A549 (cell line): ENCODE measurements around the gene SERPINI1. TPM values are rescaled to one million over a fixed set of nuclear protein-coding genes. Genes with fewer than 3 reads are reported as not detected.

ENCODE experiments used
- ATAC-seq, 2 experiments: fragments of 200-7000 bp in 1 of 2; fragments of >200 bp in 1 of 2; cut with Nextera tagmentation in 1 of 2; cut with Tn5 transposase in 1 of 2; 3 replicates each; pipeline versions ENCODE4 v1.8.0 to v1.9.1; 2018 to 2020; ENCODE audit warnings: mild to moderate bottlenecking in 1 of 2, moderate library complexity in 1 of 2
- CTCF ChIA-PET: fragments of 300-600 bp; sonication (Branson Sonifier 250); formaldehyde crosslinking; extraction: SDS; loops from one replicate; lab custom pipeline; 2021; ENCODE audit warnings: antibody characterized with exemption, inconsistent platforms; lab: Yijun Ruan, JAX
- POLR2A ChIA-PET: fragments of 350-600 bp; formaldehyde crosslinking; extraction: SDS; loops from one replicate; lab custom pipeline; 2021; ENCODE audit warnings: antibody characterized with exemption, inconsistent platforms; lab: Yijun Ruan, JAX
- DNase-seq, 2 experiments: peaks; one replicate each; pipeline versions ENCODE4 v3.0.0 to v3.0.0-alpha.2; 2011 to 2016; ENCODE audit warnings: low read depth in 1 of 2, low spot score in 1 of 2
- FAIRE-seq: peaks from 2 replicates; lab custom pipeline; 2011; peaks lifted over from hg19 to GRCh38; lab: Jason Lieb, UNC
- H3K27ac ChIP-seq, 2 experiments: fragments of >200 bp; sonication (Bioruptor Twin); formaldehyde crosslinking; 3 replicates each; pipeline ENCODE4 v1.5.1; 2016 to 2017
- H3K4me1 ChIP-seq: fragments of >200 bp; sonication (Bioruptor Twin); formaldehyde crosslinking; 3 replicates; pipeline ENCODE4 v1.6.1; 2016
- H3K4me2 ChIP-seq: fragments of >200 bp; sonication (Bioruptor Twin); formaldehyde crosslinking; 3 replicates; pipeline ENCODE4 v1.6.1; 2016
- H3K4me3 ChIP-seq: fragments of >200 bp; sonication (Bioruptor Twin); formaldehyde crosslinking; 3 replicates; pipeline ENCODE4 v1.5.1; 2016
- H3K9me3 ChIP-seq: fragments of >200 bp; sonication (Bioruptor Twin); formaldehyde crosslinking; 3 replicates; pipeline ENCODE4 v1.6.1; 2016
- BCL3 ChIP-seq: fragments of >200 bp; sonication (Bioruptor Twin); formaldehyde crosslinking; IDR thresholded peaks from 3 replicates; pipeline ENCODE4 v1.6.1; 2016
- BHLHE40 ChIP-seq: IDR thresholded peaks from 2 replicates; pipeline ENCODE4 v1.6.1; 2012; ENCODE audit warnings: low read depth, low read length, inconsistent platforms
- CEBPB ChIP-seq, 2 experiments: fragments of >200 bp in 1 of 2; sonication (Bioruptor Twin) in 1 of 2; formaldehyde crosslinking in 1 of 2; IDR thresholded peaks; 2 replicates each; pipeline ENCODE4 v1.6.1; 2012 to 2016
- CHD4 ChIP-seq: fragments of 200-600 bp; sonication (generic); IDR thresholded peaks from 2 replicates; pipeline ENCODE4 v1.6.1; 2016; ENCODE audit warnings: antibody characterized with exemption, mild to moderate bottlenecking, borderline replicate concordance
- EHMT2 ChIP-seq: fragments of 200-600 bp; sonication (generic); IDR thresholded peaks from 2 replicates; pipeline ENCODE4 v1.6.1; 2016; ENCODE audit warnings: antibody characterized with exemption, low read depth, mild to moderate bottlenecking, moderate library complexity
- ESRRA ChIP-seq: fragments of 150-350 bp; IDR thresholded peaks from 2 replicates; pipeline ENCODE4 v1.6.1; 2014; ENCODE audit warnings: mild to moderate bottlenecking, low read length, borderline replicate concordance
- FOXS1 ChIP-seq: fragments of 250-450 bp; sonication (Bioruptor Pico); IDR thresholded peaks from 2 replicates; pipeline ENCODE4 v1.5.0; 2020; ENCODE audit warnings: mild to moderate bottlenecking, moderate library complexity
- GATA3 ChIP-seq: IDR thresholded peaks from 2 replicates; pipeline ENCODE4 v1.6.1; 2012; ENCODE audit warnings: borderline replicate concordance
- MAFK ChIP-seq: fragments of 450-650 bp; IDR thresholded peaks from 2 replicates; pipeline ENCODE4 v1.6.1; 2014; ENCODE audit not compliant: partially characterized antibody
- MAZ ChIP-seq: fragments of 150-350 bp; IDR thresholded peaks from 2 replicates; pipeline ENCODE4 v1.6.1; 2014; ENCODE audit warnings: antibody characterized with exemption, low read depth, low read length, borderline replicate concordance
- MYC ChIP-seq: IDR thresholded peaks from 2 replicates; pipeline ENCODE4 v1.6.1; 2012; ENCODE audit warnings: mild to moderate bottlenecking, inconsistent platforms, low read length, improper control_type of control experiment, borderline replicate concordance
- NR3C1 ChIP-seq: fragments of >200 bp; sonication (Bioruptor Twin); formaldehyde crosslinking; IDR thresholded peaks from 3 replicates; pipeline ENCODE4 v1.6.1; 2017
- PHF8 ChIP-seq: fragments of 200-600 bp; sonication (generic); IDR thresholded peaks from 2 replicates; pipeline ENCODE4 v1.6.1; 2016; ENCODE audit warnings: low read depth, mild to moderate bottlenecking, antibody characterized with exemption, moderate library complexity, borderline replicate concordance
- POLR2AphosphoS2 ChIP-seq: conservative IDR thresholded peaks from 2 replicates; pipeline ENCODE4 v1.6.1; 2012; ENCODE audit warnings: low read length, improper control_type of control experiment, inconsistent platforms
- REST ChIP-seq: fragments of 200-600 bp; sonication (generic); IDR thresholded peaks from 2 replicates; pipeline ENCODE4 v1.6.1; 2016; ENCODE audit warnings: antibody characterized with exemption, mild to moderate bottlenecking, moderate library complexity
- RFX5 ChIP-seq: fragments of 450-650 bp; IDR thresholded peaks from 2 replicates; pipeline ENCODE4 v1.7.1; 2014; ENCODE audit warnings: antibody characterized with exemption, mild to moderate bottlenecking, moderate library complexity
- USF2 ChIP-seq: fragments of 450-650 bp; IDR thresholded peaks from 2 replicates; pipeline ENCODE4 v1.6.1; 2014; ENCODE audit warnings: antibody characterized with exemption
- ZFP36 ChIP-seq: fragments of 450-650 bp; IDR thresholded peaks from 2 replicates; pipeline ENCODE4 v1.6.1; 2014; ENCODE audit warnings: borderline replicate concordance; ENCODE audit not compliant: partially characterized antibody
- ZSCAN20 ChIP-seq: fragments of 250-450 bp; sonication (Bioruptor Pico); IDR thresholded peaks from 2 replicates; pipeline ENCODE4 v1.8.0; 2022; ENCODE audit warnings: mild to moderate bottlenecking, moderate library complexity
- WGBS: methylation state at CpG from one replicate; pipeline ENCODE4 v1.1.6; 2017; ENCODE audit errors: missing lambda C conversion rate; 5-methylcytosine and 5-hydroxymethylcytosine counted together
- polyA plus RNA-seq, 4 experiments: library from polyadenylated mRNA; depleted of rRNA in 3 of 4; stranded (reverse); fragments of >200 nt; fragmentation: RNase III in 1 of 4; extraction: RNeasy Plus Mini Kit Qiagen cat#74134 plus additional on column Dnase treatment in 1 of 4; gene quantifications; 2 replicates in 3 of 4; 3 replicates in 1 of 4; pipeline ENCODE4 v1.2.3, GENCODE V29; 2011 to 2017
- TF ChIP-seq, protein P1 (sequence below): fragments of 250-450 bp; sonication (Bioruptor Pico); IDR thresholded peaks from 2 replicates; pipeline ENCODE4 v1.5.0; 2020; ENCODE audit warnings: low read depth, mild to moderate bottlenecking, moderate library complexity

SERPINI1 gene
- polyA plus RNA-seq, 2 of the 4 experiments (the other 2 are of a cell fraction) = 6.5 to 10.2 TPM

DNA sequence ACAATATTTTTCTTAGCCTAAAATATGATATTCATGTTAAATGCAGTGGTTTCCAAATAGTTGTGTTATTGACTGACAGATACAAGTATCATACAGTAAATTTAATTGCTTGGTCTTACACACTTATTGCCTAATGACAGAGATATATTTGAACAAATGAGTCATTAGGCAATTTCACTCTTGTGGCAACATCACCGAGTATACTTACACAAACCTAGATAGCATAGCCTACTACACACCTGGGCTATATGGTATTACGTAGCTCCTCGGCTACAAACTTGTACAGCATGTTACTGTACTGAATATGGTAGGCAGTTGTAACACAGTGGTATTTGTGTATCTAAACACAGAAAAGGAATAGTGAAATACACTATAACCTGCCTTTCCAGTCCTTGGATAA, 50.3 kb downstream of the SERPINI1 start (continued):
- TF ChIP-seq MYC = no peak
- no peak for TF ChIP-seq GATA3
- no peak for TF ChIP-seq NR3C1
- TF ChIP-seq ZFP36 = no peak
- TF ChIP-seq, protein P1, sequence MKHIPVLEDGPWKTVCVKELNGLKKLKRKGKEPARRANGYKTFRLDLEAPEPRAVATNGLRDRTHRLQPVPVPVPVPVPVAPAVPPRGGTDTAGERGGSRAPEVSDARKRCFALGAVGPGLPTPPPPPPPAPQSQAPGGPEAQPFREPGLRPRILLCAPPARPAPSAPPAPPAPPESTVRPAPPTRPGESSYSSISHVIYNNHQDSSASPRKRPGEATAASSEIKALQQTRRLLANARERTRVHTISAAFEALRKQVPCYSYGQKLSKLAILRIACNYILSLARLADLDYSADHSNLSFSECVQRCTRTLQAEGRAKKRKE = no peak

- peak in 1 of 2 experiments; percentile 36; a peak in 1 of 6 replicates for ATAC-seq
- no peak for FAIRE-seq
- H3K9me3 ChIP-seq = no peaks in the 10 kb centered on the region
Measured at GRCh38 chr3:167787440-167787839, 51.9 kb downstream of the SERPINI1 start.

More at GRCh38 chr3:167787440-167787839, 51.9 kb downstream of the SERPINI1 start:
- TF ChIP-seq ESRRA = no peak
- TF ChIP-seq CEBPB (IDR thresholded peaks at IDR 0.05) = no peak
- TF ChIP-seq MAFK = no peak
- TF ChIP-seq REST = no peak
- TF ChIP-seq BHLHE40 = no peak
- no peak for TF ChIP-seq MAZ
- no peak for TF ChIP-seq EHMT2
- TF ChIP-seq USF2 = no peak
- TF ChIP-seq FOXS1 (CRISPR knock-in tag) = no peak
- no peak for TF ChIP-seq RFX5
- no peak for TF ChIP-seq POLR2AphosphoS2
- TF ChIP-seq PHF8 = no peak
- no peak for TF ChIP-seq ZSCAN20
- no peak for TF ChIP-seq CHD4
- TF ChIP-seq BCL3 = no peak
- ChIA-PET POLR2A (no interaction called here), CTCF (no interaction called here)
- Histone ChIP-seq H3K4me2 (peak overlapping the region; percentile 36; the same call in 1 of the 3 replicates), H3K4me3 (no peak overlapping the region), H3K4me1 (no peaks in the 10 kb centered on the region), H3K27ac (no peak overlapping the region)
- no peak for DNase-seq
- WGBS = 0% methylated on average over 4 of the region's 4 CpGs
